HCT116 (cell line): ENCODE measurements around the gene FOXO3. TPM values are rescaled to one million over a fixed set of nuclear protein-coding genes. Genes with fewer than 3 reads are reported as not detected.

ENCODE experiments used
- ATAC-seq: fragments of 200-7000 bp; cut with Tn5 transposase; 2 replicates; pipeline ENCODE4 v1.9.1; 2020; ENCODE audit warnings: mild to moderate bottlenecking, moderate library complexity
- BruUV-seq: library from RNA; stranded (reverse); fragments of 400-500 nt; replicated peaks from 2 replicates; lab custom pipeline; 2021; lab: Mats Ljungman, UMichigan
- CTCF ChIA-PET: fragments of 300-600 bp; sonication (Branson Sonifier 250); formaldehyde crosslinking; loops from one replicate; lab custom pipeline; 2021; ENCODE audit warnings: antibody characterized with exemption; lab: Charles Lee
- POLR2A ChIA-PET: fragments of 300-600, 350-600 bp; sonication (Branson Sonifier 250); formaldehyde crosslinking; loops from one replicate; lab custom pipeline; 2021; ENCODE audit warnings: antibody characterized with exemption; lab: Charles Lee
- RAD21 ChIA-PET, 2 experiments: fragments of 300-600 bp; sonication (Branson Sonifier 250); formaldehyde crosslinking; loops; one replicate each; lab custom pipeline; 2023; ENCODE audit warnings: low total read pairs in 2 of 2; ENCODE audit not compliant: uncharacterized antibody in 2 of 2, unreplicated experiment in 2 of 2, low non-redundant PET in 1 of 2; lab: Charles Lee
- DNase-seq: peaks from one replicate; pipeline ENCODE4 v3.0.0-alpha.2; 2010; ENCODE audit warnings: low read depth, low spot score
- H2AFZ ChIP-seq: fragments of 200-600 bp; shearing (Covaris generic), sonication (generic); 2 replicates; pipeline ENCODE4 v1.6.1; 2017; ENCODE audit warnings: low read depth, mixed run types, mixed read lengths, antibody characterized with exemption, low read length; ENCODE audit not compliant: poor library complexity, severe bottlenecking
- H3K27ac ChIP-seq: 2 replicates; pipeline ENCODE4 v1.5.1; 2012; ENCODE audit warnings: low read depth, low read length
- H3K27me3 ChIP-seq: fragments of 200-600 bp; sonication (generic); 2 replicates; pipeline ENCODE4 v1.6.1; 2016; ENCODE audit warnings: mixed run types, low read length, mixed read lengths; ENCODE audit not compliant: insufficient read depth
- H3K36me3 ChIP-seq, 2 experiments: fragments of 200-500 bp in 1 of 2; fragments of 200-600 bp in 1 of 2; sonication (Bioruptor generic) in 1 of 2; sonication (generic) in 1 of 2; 2 replicates each; pipeline versions ENCODE4 v1.5.1 to v1.6.1; 2014 to 2016; ENCODE audit warnings: low read length in 2 of 2, inconsistent platforms in 1 of 2, mixed read lengths in 1 of 2, mixed run types in 1 of 2; ENCODE audit not compliant: insufficient read depth in 2 of 2, control insufficient read depth in 1 of 2
- H3K4me1 ChIP-seq, 2 experiments: fragments of 200-600 bp in 1 of 2; sonication (generic) in 1 of 2; 2 replicates each; pipeline versions ENCODE4 v1.5.1 to v1.6.1; 2012 to 2017; ENCODE audit warnings: low read length in 2 of 2, inconsistent platforms in 1 of 2, mild to moderate bottlenecking in 1 of 2, mixed read lengths in 1 of 2, mixed run types in 1 of 2, moderate library complexity in 1 of 2; ENCODE audit not compliant: insufficient read depth in 2 of 2, control insufficient read depth in 1 of 2
- H3K4me2 ChIP-seq: fragments of 200-600 bp; sonication (generic); 2 replicates; pipeline ENCODE4 v1.6.1; 2017; ENCODE audit warnings: mixed run types, low read length, mixed read lengths
- H3K4me3 ChIP-seq, 2 experiments: fragments of 200-600 bp in 1 of 2; sonication (generic) in 1 of 2; replicated peaks in 1 of 2; 2 replicates each; pipeline ENCODE4 v1.5.1; 2011 to 2016; ENCODE audit warnings: low read length in 2 of 2, control low read depth in 1 of 2, low read depth in 1 of 2, mild to moderate bottlenecking in 1 of 2, mixed read lengths in 1 of 2, mixed run types in 1 of 2
- H3K79me2 ChIP-seq: fragments of 200-600 bp; sonication (generic); 2 replicates; pipeline ENCODE4 v1.6.1; 2017; ENCODE audit warnings: mild to moderate bottlenecking, mixed run types, low read length, moderate library complexity, mixed read lengths; ENCODE audit not compliant: insufficient read depth
- H3K9ac ChIP-seq: fragments of 200-600 bp; sonication (generic); 2 replicates; pipeline ENCODE4 v1.6.1; 2016; ENCODE audit warnings: low read length, mixed read lengths
- H3K9me2 ChIP-seq: fragments of 200-600 bp; sonication (generic), shearing (Covaris generic); 2 replicates; pipeline ENCODE4 v1.6.1; 2017; ENCODE audit warnings: mixed run types, mild to moderate bottlenecking, moderate library complexity; ENCODE audit not compliant: insufficient read depth
- H3K9me3 ChIP-seq, 2 experiments: fragments of 200-500 bp in 1 of 2; fragments of 200-600 bp in 1 of 2; sonication (Bioruptor generic) in 1 of 2; sonication (generic) in 1 of 2; 2 replicates each; pipeline ENCODE4 v1.6.1; 2014 to 2017; ENCODE audit warnings: low read length in 2 of 2, mixed read lengths in 2 of 2, inconsistent platforms in 1 of 2, low read depth in 1 of 2, mild to moderate bottlenecking in 1 of 2, mixed run types in 1 of 2, moderate library complexity in 1 of 2; ENCODE audit not compliant: control insufficient read depth in 1 of 2, insufficient read depth in 1 of 2
- H4K20me1 ChIP-seq: fragments of 200-600 bp; sonication (generic), shearing (Covaris generic); 2 replicates; pipeline ENCODE4 v1.6.1; 2017; ENCODE audit warnings: mixed run types, mild to moderate bottlenecking, moderate library complexity; ENCODE audit not compliant: insufficient read depth
- CEBPB ChIP-seq: IDR thresholded peaks from 2 replicates; pipeline ENCODE4 v1.6.1; 2012; ENCODE audit warnings: low read depth
- CTCF ChIP-seq, 3 experiments: fragments of 200-600 bp in 1 of 3; sonication (generic) in 1 of 3; IDR thresholded peaks in 2 of 3; conservative IDR thresholded peaks in 1 of 3; 2 replicates each; pipeline ENCODE4 v1.5.1; 2012 to 2017; ENCODE audit warnings: low read depth in 2 of 3, low read length in 2 of 3, antibody characterized with exemption in 1 of 3, borderline replicate concordance in 1 of 3, control low read depth in 1 of 3, mild to moderate bottlenecking in 1 of 3, mixed read lengths in 1 of 3, mixed run types in 1 of 3, moderate library complexity in 1 of 3; ENCODE audit not compliant: insufficient read depth in 1 of 3
- ELF1 ChIP-seq: IDR thresholded peaks from 2 replicates; pipeline ENCODE4 v1.6.1; 2012; ENCODE audit warnings: low read depth, borderline replicate concordance
- EZH2 ChIP-seq: fragments of 200-600 bp; sonication (generic); IDR thresholded peaks from 2 replicates; pipeline ENCODE4 v1.6.1; 2017; ENCODE audit warnings: antibody characterized with exemption, mixed run types
- FOSL1 ChIP-seq: IDR thresholded peaks from 2 replicates; pipeline ENCODE4 v1.6.1; 2012; ENCODE audit warnings: low read depth
- JUND ChIP-seq: IDR thresholded peaks from 2 replicates; pipeline ENCODE4 v1.6.1; 2012
- MAX ChIP-seq: IDR thresholded peaks from 2 replicates; pipeline ENCODE4 v1.6.1; 2012
- POLR2A ChIP-seq: IDR thresholded peaks from 2 replicates; pipeline ENCODE4 v1.7.0; 2011; ENCODE audit warnings: borderline replicate concordance; ENCODE audit not compliant: insufficient read depth, insufficient read length; ENCODE audit errors: extremely low read depth
- POLR2AphosphoS5 ChIP-seq: IDR thresholded peaks from 2 replicates; pipeline ENCODE4 v1.6.1; 2011; ENCODE audit warnings: mild to moderate bottlenecking, low read depth, low read length, moderate library complexity
- RAD21 ChIP-seq: IDR thresholded peaks from 2 replicates; pipeline ENCODE4 v1.6.1; 2012; ENCODE audit warnings: low read depth, mild to moderate bottlenecking
- REST ChIP-seq: IDR thresholded peaks from 2 replicates; pipeline ENCODE4 v1.6.1; 2012; ENCODE audit warnings: low read depth
- SIN3A ChIP-seq: IDR thresholded peaks from 2 replicates; pipeline ENCODE4 v1.6.1; 2012; ENCODE audit warnings: low read depth
- YY1 ChIP-seq: IDR thresholded peaks from 2 replicates; pipeline ENCODE4 v1.6.1; 2011; ENCODE audit warnings: low read length, low read depth, moderate library complexity, mild to moderate bottlenecking; ENCODE audit not compliant: insufficient replicate concordance; ENCODE audit errors: extremely low read depth
- ZBTB33 ChIP-seq: IDR thresholded peaks from 2 replicates; pipeline ENCODE4 v1.6.1; 2011; ENCODE audit warnings: mild to moderate bottlenecking, low read length, moderate library complexity; ENCODE audit not compliant: insufficient replicate concordance; ENCODE audit errors: extremely low read depth
- ZFX ChIP-seq: fragments of 450-650 bp; IDR thresholded peaks from 2 replicates; pipeline ENCODE4 v1.6.1; 2017
- intact Hi-C: fragments of 100-400 bp; cut with micrococcal nuclease; formaldehyde crosslinking; loops from 2 replicates; pipeline ENCODE4 v1.10.0; 2022
- total RNA-seq: library from RNA; stranded (reverse); gene quantifications from one replicate; pipeline ENCODE4 v1.2.1, GENCODE V29; 2021; ENCODE audit not compliant: unreplicated experiment

The FOXO3 gene
- total RNA-seq, 1 experiment from 2014 or later: 40.0 TPM

GRCh38 chr6:108518714-108519576 is 41.8 kb upstream of the FOXO3 start:
- peak; percentile 54 for DNase-seq
- POLR2A ChIA-PET: no interaction called here
- TF ChIP-seq ZBTB33 (no peak), RAD21 (peak; percentile 63), POLR2AphosphoS5 (no peak), SIN3A (no peak), YY1 (peak; percentile 51), ZFX (no peak), CEBPB (no peak), ELF1 (no peak), FOSL1 (no peak), POLR2A (no peak), JUND (no peak), CTCF (IDR thresholded peaks at IDR 0.05 in 2 of 3, conservative IDR thresholded peaks at IDR 0.05 in 1 of 3; ENCODE audit: borderline replicate concordance in 1 of 3, insufficient read depth in 1 of 3, low read depth in 2 of 3, low read length in 2 of 3) (peak; percentile 63 to 76 (median 75); a peak in 5 of 6 replicates), MAX (no peak), REST (no peak), EZH2 (no peak)
- Histone ChIP-seq H2AFZ (peak overlapping the region; percentile 96), H3K27me3 (no peaks in the 10 kb centered on the region), H3K36me3 (no peaks in the 10 kb centered on the region), H3K4me2 (no peak overlapping the region), H3K9me2 (no peaks in the 10 kb centered on the region), H3K27ac (no peak overlapping the region), H3K4me3 (no peak overlapping the region), H4K20me1 (no peaks in the 10 kb centered on the region), H3K4me1 (peaks cover 0 to 4% of the 10 kb centered on the region in 2 experiments; a peak in 1 of 4 replicates), H3K9ac (no peak overlapping the region), H3K79me2 (no peaks in the 10 kb centered on the region), H3K9me3 (no peaks in the 10 kb centered on the region)
- CTCF ChIA-PET: interaction anchor here (0.9 to 1.6 kb wide), 3 partner anchors 22 to 374 kb away, joined by 5 to 6 read pairs (median 5); no protein-coding TSS in a partner anchor
- intact Hi-C loops: no loop called here
- BruUV-seq: no TSS peak
- RAD21 ChIA-PET: no interaction called here
- peak; percentile 98 for ATAC-seq
